Brain microvascular endothelial cell (primary cell): ENCODE results near the gene MYBPHL.

Experiments used
- DNase-seq: peaks from one replicate; pipeline ENCODE4 v3.0.0-alpha.2; 2020
- H3K27ac ChIP-seq: fragments of 250-450 bp; sonication (Bioruptor Pico); 2 replicates; pipeline ENCODE4 v1.5.1; 2020; ENCODE audit warnings: mild to moderate bottlenecking, moderate library complexity
- H3K27me3 ChIP-seq: fragments of 250-450 bp; sonication (Bioruptor Pico); replicated peaks from 2 replicates; pipeline ENCODE4 v1.5.1; 2020; ENCODE audit warnings: mild to moderate bottlenecking
- H3K36me3 ChIP-seq: fragments of 250-450 bp; sonication (Bioruptor Pico); replicated peaks from 2 replicates; pipeline ENCODE4 v1.5.1; 2020; ENCODE audit warnings: mild to moderate bottlenecking
- H3K4me3 ChIP-seq: 2 replicates; pipeline ENCODE4 v1.5.1; 2011; ENCODE audit warnings: low read depth, mild to moderate bottlenecking, control low read depth, low read length, moderate library complexity
- in situ Hi-C: cut with HindIII; loops from 2 replicates; pipeline ENCODE4 v1.10.0; 2017; ENCODE audit warnings: low sequenced_read_pairs, low pct_ligation_motif_present
- TF ChIP-seq, protein P1 (sequence below): IDR thresholded peaks from 2 replicates; pipeline ENCODE4 v1.5.1; 2011; ENCODE audit warnings: low read depth, mild to moderate bottlenecking, moderate library complexity, low read length, control low read depth, inconsistent platforms; ENCODE audit errors: missing control alignments

Gene MYBPHL

DNA sequence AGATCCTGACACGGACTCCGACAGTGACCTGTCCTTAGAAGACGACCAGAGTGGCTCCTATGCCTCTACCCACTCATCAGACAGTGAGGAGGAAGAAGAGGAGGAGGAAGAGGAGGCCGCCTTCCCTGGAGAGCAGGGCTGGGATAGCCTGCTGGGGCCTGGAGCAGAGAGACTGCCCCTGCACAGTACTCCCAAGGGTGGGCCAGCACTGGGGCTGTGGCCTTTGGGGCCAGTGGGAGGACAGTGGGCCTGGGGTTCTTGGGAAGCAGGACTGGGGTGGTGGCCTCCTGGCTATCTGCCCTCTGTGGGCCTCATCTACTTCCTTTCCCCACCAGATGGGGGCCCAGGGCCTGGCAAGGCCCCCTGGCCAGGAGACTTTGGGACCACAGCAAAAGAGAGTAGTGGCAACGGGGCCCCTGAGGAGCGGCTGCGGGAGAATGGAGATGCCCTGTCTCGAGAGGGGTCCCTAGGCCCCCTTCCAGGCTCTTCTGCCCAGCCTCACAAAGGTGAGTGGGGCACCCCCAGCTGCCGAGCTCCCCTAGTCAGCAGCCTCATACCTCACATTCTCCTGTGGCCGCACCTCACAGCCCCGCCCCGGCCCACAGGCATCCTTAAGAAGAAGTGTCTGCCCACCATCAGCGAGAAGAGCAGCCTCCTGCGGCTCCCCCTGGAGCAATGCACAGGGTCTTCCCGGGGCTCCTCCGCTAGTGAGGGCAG lies 33.8 kb downstream of the MYBPHL start:
- Histone ChIP-seq H3K27me3 (no peaks in the 10 kb centered on the region), H3K36me3 (peaks cover 2% of the 10 kb centered on the region), H3K4me3 (no peak overlapping the region), H3K27ac (no peak overlapping the region)
- in situ Hi-C loops, result no loop called here
- no peak for DNase-seq
- TF ChIP-seq, protein P1, sequence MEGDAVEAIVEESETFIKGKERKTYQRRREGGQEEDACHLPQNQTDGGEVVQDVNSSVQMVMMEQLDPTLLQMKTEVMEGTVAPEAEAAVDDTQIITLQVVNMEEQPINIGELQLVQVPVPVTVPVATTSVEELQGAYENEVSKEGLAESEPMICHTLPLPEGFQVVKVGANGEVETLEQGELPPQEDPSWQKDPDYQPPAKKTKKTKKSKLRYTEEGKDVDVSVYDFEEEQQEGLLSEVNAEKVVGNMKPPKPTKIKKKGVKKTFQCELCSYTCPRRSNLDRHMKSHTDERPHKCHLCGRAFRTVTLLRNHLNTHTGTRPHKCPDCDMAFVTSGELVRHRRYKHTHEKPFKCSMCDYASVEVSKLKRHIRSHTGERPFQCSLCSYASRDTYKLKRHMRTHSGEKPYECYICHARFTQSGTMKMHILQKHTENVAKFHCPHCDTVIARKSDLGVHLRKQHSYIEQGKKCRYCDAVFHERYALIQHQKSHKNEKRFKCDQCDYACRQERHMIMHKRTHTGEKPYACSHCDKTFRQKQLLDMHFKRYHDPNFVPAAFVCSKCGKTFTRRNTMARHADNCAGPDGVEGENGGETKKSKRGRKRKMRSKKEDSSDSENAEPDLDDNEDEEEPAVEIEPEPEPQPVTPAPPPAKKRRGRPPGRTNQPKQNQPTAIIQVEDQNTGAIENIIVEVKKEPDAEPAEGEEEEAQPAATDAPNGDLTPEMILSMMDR, result no peak

DNA sequence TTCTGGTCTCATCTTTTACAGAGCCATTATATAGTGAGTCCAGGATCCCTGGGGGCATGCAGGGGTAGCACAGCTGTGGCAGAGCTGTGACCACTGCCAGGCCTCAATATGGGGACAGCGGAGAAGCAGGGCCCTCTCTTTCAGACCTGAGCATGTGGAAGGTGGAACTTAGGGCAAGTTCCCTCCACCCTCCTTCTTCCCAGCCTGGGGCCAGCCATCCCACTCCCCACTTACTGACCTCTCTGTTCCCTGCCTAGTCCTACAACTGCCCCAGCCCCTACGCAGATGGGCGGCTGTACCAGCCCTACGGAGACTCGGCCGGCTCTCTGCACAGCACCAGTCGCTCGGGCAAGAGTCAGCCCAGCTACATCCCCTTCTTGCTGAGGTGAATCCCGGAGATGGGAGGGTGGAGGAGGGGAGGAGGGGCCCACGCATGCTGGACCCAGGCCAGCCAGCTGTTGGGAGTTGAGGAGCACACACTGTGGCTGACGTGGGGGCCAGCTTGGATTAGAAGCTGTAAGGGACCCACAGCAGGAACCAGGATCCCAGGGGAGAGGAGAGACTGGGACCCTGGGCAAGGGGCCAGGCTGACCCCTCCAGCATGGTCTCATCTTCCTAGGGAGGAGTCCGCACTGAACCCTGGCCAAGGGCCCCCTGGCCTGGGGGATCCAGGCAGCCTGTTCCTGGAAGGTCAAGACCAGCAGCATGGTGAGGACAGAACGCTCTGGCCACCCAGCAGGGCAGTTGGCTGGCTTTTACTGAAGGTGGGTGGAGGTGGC lies 34.6 kb downstream of the MYBPHL start:
- Histone ChIP-seq H3K27ac (no peak overlapping the region), H3K27me3 (no peaks in the 10 kb centered on the region), H3K36me3 (no peaks in the 10 kb centered on the region), H3K4me3 (no peak overlapping the region)
- TF ChIP-seq, protein P1, result no peak
- in situ Hi-C loops, result no loop called here
- no peak for DNase-seq

DNA sequence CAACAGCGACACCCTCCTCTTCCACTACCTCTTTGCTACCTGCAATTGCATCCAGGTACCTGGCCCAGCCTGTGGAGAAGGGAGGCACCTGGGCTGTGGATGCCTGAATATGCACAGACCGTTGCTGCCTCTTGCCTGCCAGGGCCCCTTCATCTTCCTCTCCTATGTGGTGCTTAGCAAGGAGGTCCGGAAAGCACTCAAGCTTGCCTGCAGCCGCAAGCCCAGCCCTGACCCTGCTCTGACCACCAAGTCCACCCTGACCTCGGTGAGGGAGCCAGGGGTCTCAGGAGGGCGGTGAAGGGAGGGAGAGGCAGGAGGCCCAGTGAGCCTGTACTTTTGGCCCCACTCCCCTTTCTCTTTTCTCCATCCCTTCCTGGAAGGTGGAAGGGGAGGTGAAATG lies 35.4 kb downstream of the MYBPHL start:
- Histone ChIP-seq H3K27me3 (no peaks in the 10 kb centered on the region), H3K36me3 (no peaks in the 10 kb centered on the region), H3K4me3 (no peak overlapping the region), H3K27ac (no peak overlapping the region)
- TF ChIP-seq, protein P1, result no peak
- in situ Hi-C loops, result no loop called here
- no peak for DNase-seq

DNA sequence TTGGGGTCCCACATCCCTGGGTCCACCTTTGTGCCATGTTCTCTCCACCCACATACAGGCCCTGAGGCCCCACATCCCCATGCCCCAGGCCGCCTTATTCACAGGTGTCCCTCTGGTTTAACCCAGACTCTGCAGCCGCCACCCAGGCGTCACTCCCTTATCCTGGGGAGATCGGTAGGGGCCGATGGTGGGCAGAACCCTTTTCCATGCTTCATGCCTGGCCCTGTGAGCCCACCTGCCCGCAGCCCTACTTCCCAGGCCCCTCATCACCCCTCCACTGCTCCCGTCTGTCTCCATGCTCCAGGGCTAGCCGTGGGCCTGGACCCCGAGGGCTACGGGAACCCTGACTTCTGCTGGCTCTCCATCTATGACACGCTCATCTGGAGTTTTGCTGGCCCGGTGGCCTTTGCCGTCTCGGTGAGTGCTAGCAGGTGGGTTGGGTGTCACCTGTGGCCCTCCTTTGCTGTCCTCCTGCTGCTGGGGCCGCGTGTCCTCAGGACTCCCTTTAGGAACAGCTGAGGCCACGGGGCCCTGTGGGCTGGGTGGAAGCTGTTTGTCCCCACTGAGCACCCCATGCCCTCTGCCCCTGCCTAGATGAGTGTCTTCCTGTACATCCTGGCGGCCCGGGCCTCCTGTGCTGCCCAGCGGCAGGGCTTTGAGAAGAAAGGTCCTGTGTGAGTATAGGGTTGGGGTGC lies 36.0 kb downstream of the MYBPHL start:
- TF ChIP-seq, protein P1, result no peak
- no peak for DNase-seq
- no peak overlapping the region for H3K27ac ChIP-seq
- H3K36me3 ChIP-seq, result no peaks in the 10 kb centered on the region
- in situ Hi-C loops, result no loop called here
- H3K4me3 ChIP-seq, result no peak overlapping the region
- no peaks in the 10 kb centered on the region for H3K27me3 ChIP-seq

DNA sequence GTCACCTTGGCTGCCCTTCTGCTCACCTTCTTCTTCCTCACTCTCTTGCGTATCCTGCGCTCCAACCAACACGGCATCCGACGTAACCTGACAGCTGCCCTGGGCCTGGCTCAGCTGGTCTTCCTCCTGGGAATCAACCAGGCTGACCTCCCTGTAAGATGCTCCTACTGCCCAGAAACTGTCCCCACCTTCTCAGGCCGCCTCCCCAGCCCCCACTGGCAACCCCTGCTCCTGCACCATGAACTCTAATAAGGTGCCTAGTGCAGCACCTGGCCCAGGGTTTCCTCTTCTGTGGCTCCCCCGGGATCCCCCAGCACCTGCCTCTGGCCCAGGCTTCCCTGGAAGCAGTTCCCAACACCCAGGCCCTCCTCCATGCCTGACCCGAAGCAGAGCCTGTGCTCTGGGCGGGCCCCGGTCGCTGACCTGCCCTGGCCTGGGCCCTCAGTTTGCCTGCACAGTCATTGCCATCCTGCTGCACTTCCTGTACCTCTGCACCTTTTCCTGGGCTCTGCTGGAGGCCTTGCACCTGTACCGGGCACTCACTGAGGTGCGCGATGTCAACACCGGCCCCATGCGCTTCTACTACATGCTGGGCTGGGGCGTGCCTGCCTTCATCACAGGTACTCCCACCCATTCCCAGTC lies 36.7 kb downstream of the MYBPHL start:
- Histone ChIP-seq H3K27me3 (no peaks in the 10 kb centered on the region), H3K4me3 (no peak overlapping the region), H3K27ac (no peak overlapping the region), H3K36me3 (no peaks in the 10 kb centered on the region)
- in situ Hi-C loops, result no loop called here
- no peak for DNase-seq
- TF ChIP-seq, protein P1, result no peak
